GM12878 (cell line): ENCODE results near the gene DGKB. TPM values are rescaled to one million over a fixed set of nuclear protein-coding genes. Genes with fewer than 3 reads are reported as not detected.

Source experiments
- ATAC-seq: fragments of 200-7000 bp; cut with Tn5 transposase; 3 replicates; pipeline ENCODE4 v1.9.1; 2020; ENCODE audit warnings: mild to moderate bottlenecking, moderate library complexity
- BruUV-seq: library from RNA; stranded (reverse); fragments of 400-500 nt; replicated peaks from 2 replicates; lab custom pipeline; 2021; lab: Mats Ljungman, UMichigan
- CTCF ChIA-PET: fragments of 300-600 bp; sonication (Branson Sonifier 250); formaldehyde crosslinking; extraction: SDS; loops from one replicate; lab custom pipeline; 2021; ENCODE audit warnings: inconsistent platforms; lab: Yijun Ruan, JAX
- POLR2A ChIA-PET: fragments of 350-600 bp; formaldehyde crosslinking; extraction: SDS; loops from one replicate; lab custom pipeline; 2021; ENCODE audit warnings: inconsistent platforms; lab: Charles Lee
- RAD21 ChIA-PET: fragments of 300-600 bp; sonication (Branson Sonifier 250); formaldehyde crosslinking; loops from one replicate; lab custom pipeline; 2023; ENCODE audit warnings: antibody characterized with exemption; ENCODE audit not compliant: unreplicated experiment; lab: Charles Lee
- SMC1A ChIA-PET: fragments of 300-600 bp; sonication (Branson Sonifier 250); formaldehyde crosslinking; loops from one replicate; lab custom pipeline; 2023; ENCODE audit not compliant: unreplicated experiment, uncharacterized antibody; lab: Charles Lee
- DNase-seq: peaks from one replicate; pipeline ENCODE4 v3.0.0-alpha.2; 2011; ENCODE audit warnings: low read depth, low spot score
- FAIRE-seq: peaks from 3 replicates; lab custom pipeline; 2011; peaks lifted over from hg19 to GRCh38; lab: Jason Lieb, UNC
- H2AFZ ChIP-seq: 2 replicates; pipeline ENCODE4 v1.6.0; 2011; ENCODE audit warnings: low read depth, low read length, control low read depth; ENCODE audit not compliant: control insufficient read depth
- H3K27ac ChIP-seq: 2 replicates; pipeline ENCODE4 v1.5.1; 2011; ENCODE audit warnings: control low read depth; ENCODE audit not compliant: control insufficient read depth, insufficient read depth
- H3K27me3 ChIP-seq, 2 experiments: replicated peaks in 1 of 2; 2 replicates each; pipeline versions ENCODE4 v1.6.0 to v1.6.1; 2011; ENCODE audit warnings: low read length in 1 of 2; ENCODE audit not compliant: control insufficient read depth in 2 of 2, insufficient read depth in 2 of 2
- H3K36me3 ChIP-seq, 2 experiments: 2 replicates each; pipeline ENCODE4 v1.5.1; 2011; ENCODE audit warnings: low read length in 1 of 2; ENCODE audit not compliant: control insufficient read depth in 2 of 2, insufficient read depth in 2 of 2
- H3K4me1 ChIP-seq: 2 replicates; pipeline ENCODE4 v1.6.1; 2011; ENCODE audit warnings: mild to moderate bottlenecking, low read length, moderate library complexity, mixed read lengths; ENCODE audit not compliant: control insufficient read depth, insufficient read depth
- H3K4me2 ChIP-seq: 2 replicates; pipeline ENCODE4 v1.6.0; 2011; ENCODE audit warnings: control low read depth; ENCODE audit not compliant: control insufficient read depth, insufficient read depth
- H3K4me3 ChIP-seq: fragments of 200-600 bp; sonication (generic); 2 replicates; pipeline ENCODE4 v1.5.1; 2016
- H3K79me2 ChIP-seq: 2 replicates; pipeline ENCODE4 v1.6.0; 2011; ENCODE audit warnings: low read length; ENCODE audit not compliant: control insufficient read depth, insufficient read depth
- H3K9ac ChIP-seq: 2 replicates; pipeline ENCODE4 v1.8.0; 2011; ENCODE audit warnings: low read length, control low read depth, mixed read lengths; ENCODE audit not compliant: control insufficient read depth, insufficient read depth
- H3K9me3 ChIP-seq: replicated peaks from 3 replicates; pipeline ENCODE4 v1.5.1; 2011; ENCODE audit warnings: mild to moderate bottlenecking, low read length; ENCODE audit not compliant: control insufficient read depth, insufficient read depth
- H4K20me1 ChIP-seq: 2 replicates; pipeline ENCODE4 v1.6.0; 2011; ENCODE audit not compliant: control insufficient read depth, insufficient read depth
- ATF7 ChIP-seq: fragments of 450-650 bp; IDR thresholded peaks from 2 replicates; pipeline ENCODE4 v1.6.1; 2016; ENCODE audit warnings: low read depth, mild to moderate bottlenecking
- CHD1 ChIP-seq: IDR thresholded peaks from 2 replicates; pipeline ENCODE4 v1.6.1; 2012; ENCODE audit warnings: low read depth, low read length, improper control_type of control experiment
- ETV6 ChIP-seq, 2 experiments: fragments of 450-650 bp in 1 of 2; IDR thresholded peaks in 1 of 2; conservative IDR thresholded peaks in 1 of 2; 2 replicates each; pipeline ENCODE4 v1.6.1; 2014; ENCODE audit warnings: antibody characterized with exemption in 1 of 2, borderline replicate concordance in 1 of 2, low read depth in 1 of 2, mild to moderate bottlenecking in 1 of 2, moderate library complexity in 1 of 2
- FOXM1 ChIP-seq: IDR thresholded peaks from 2 replicates; pipeline ENCODE4 v1.6.1; 2012; ENCODE audit warnings: low read depth, mild to moderate bottlenecking, inconsistent platforms, low read length, moderate library complexity
- GABPA ChIP-seq: IDR thresholded peaks from 2 replicates; pipeline ENCODE4 v1.6.1; 2014; ENCODE audit warnings: antibody characterized with exemption, low read depth, mild to moderate bottlenecking, inconsistent platforms
- HCFC1 ChIP-seq: fragments of 150-350 bp; IDR thresholded peaks from 2 replicates; pipeline ENCODE4 v1.6.1; 2014; ENCODE audit warnings: low read length
- HDAC6 ChIP-seq: fragments of 200-600 bp; sonication (generic); IDR thresholded peaks from one replicate; pipeline ENCODE4 v1.8.0; 2017; ENCODE audit warnings: antibody characterized with exemption; ENCODE audit not compliant: unreplicated experiment
- IKZF1 ChIP-seq: fragments of 450-650 bp; conservative IDR thresholded peaks from 2 replicates; pipeline ENCODE4 v1.6.1; 2017; ENCODE audit warnings: antibody characterized with exemption, mild to moderate bottlenecking
- KAT2A ChIP-seq: conservative IDR thresholded peaks from 2 replicates; pipeline ENCODE4 v1.6.1; 2011; ENCODE audit warnings: low read depth, low read length; ENCODE audit not compliant: control insufficient read depth
- MYC ChIP-seq: IDR thresholded peaks from 2 replicates; pipeline ENCODE4 v1.6.1; 2011; ENCODE audit warnings: mild to moderate bottlenecking, low read length, moderate library complexity, inconsistent platforms; ENCODE audit not compliant: insufficient read depth, insufficient replicate concordance, insufficient read length, severe bottlenecking
- NFIC ChIP-seq: IDR thresholded peaks from 2 replicates; pipeline ENCODE4 v1.6.1; 2012; ENCODE audit warnings: low read depth, mild to moderate bottlenecking, inconsistent platforms, low read length, moderate library complexity
- PAX8 ChIP-seq: fragments of 450-650 bp; IDR thresholded peaks from 2 replicates; pipeline ENCODE4 v1.6.1; 2017; ENCODE audit warnings: mild to moderate bottlenecking, moderate library complexity
- STAT3 ChIP-seq: IDR thresholded peaks from 2 replicates; pipeline ENCODE4 v1.6.1; 2011; ENCODE audit warnings: low read depth, low read length, improper control_type of control experiment
- ZNF274 ChIP-seq: IDR thresholded peaks from one replicate; pipeline ENCODE4 v1.8.0; 2011; ENCODE audit not compliant: insufficient read length, insufficient read depth
- ZSCAN29 ChIP-seq: fragments of 450-650 bp; IDR thresholded peaks from 2 replicates; pipeline ENCODE4 v1.6.1; 2017; ENCODE audit warnings: mild to moderate bottlenecking, moderate library complexity
- WGBS: methylation state at CpG from one replicate; pipeline ENCODE4 v1.1.6; 2016; ENCODE audit warnings: low lambda C conversion rate; ENCODE audit not compliant: insufficient replicate concordance, insufficient coverage; ENCODE audit errors: missing lambda C conversion rate; 5-methylcytosine and 5-hydroxymethylcytosine counted together
- in situ Hi-C: fragments of 300-500 bp; cut with MboI; formaldehyde crosslinking; loops from 9 replicates; pipeline ENCODE4 v1.14.3; 2018; ENCODE audit warnings: mixed read lengths
- intact Hi-C: fragments of 100-400 bp; cut with micrococcal nuclease; formaldehyde crosslinking; loops from one replicate; pipeline ENCODE4 v1.14.2; 2022; ENCODE audit not compliant: unreplicated experiment
- polyA plus RNA-seq, 11 experiments: library from polyadenylated mRNA; depleted of rRNA in 4 of 11; unstranded in 6 of 11; stranded (reverse) in 5 of 11; fragments of >200 nt; fragmentation: Nextera tagmentation in 4 of 11; fragmentation: Illumina TruSeq in 1 of 11; extraction: Ambion mirVana in 4 of 11; extraction: Trizol in 1 of 11; gene quantifications; 1 replicate in 1 of 11; 2 replicates in 10 of 11; pipeline versions ENCODE4 v1.2.1 to v1.2.3, GENCODE V29; 2011 to 2016; ENCODE audit warnings: inconsistent platforms in 2 of 11, missing spikeins in 2 of 11, low read depth in 1 of 11
- total RNA-seq, 4 experiments: library from RNA; depleted of rRNA in 3 of 4; stranded (reverse); fragments of >200 nt in 3 of 4; fragmentation: Illumina TruSeq in 1 of 4; extraction: Trizol in 1 of 4; gene quantifications; 2 replicates each; pipeline versions ENCODE4 v1.2.1 to v1.2.3, GENCODE V29; 2013 to 2021
- TF ChIP-seq, protein P1 (sequence below): fragments of 450-650 bp; formaldehyde crosslinking; IDR thresholded peaks from 2 replicates; pipeline ENCODE4 v1.5.0; 2022; ENCODE audit warnings: mild to moderate bottlenecking, missing genetic modification characterization
- TF ChIP-seq, protein P2 (sequence below): IDR thresholded peaks from 2 replicates; pipeline ENCODE4 v1.6.1; 2012; ENCODE audit warnings: low read length, inconsistent platforms
- TF ChIP-seq, protein P3 (sequence below): fragments of 450-650 bp; IDR thresholded peaks from 2 replicates; pipeline ENCODE4 v1.6.1; 2016; ENCODE audit warnings: mild to moderate bottlenecking
- TF ChIP-seq, protein P4 (sequence below): IDR thresholded peaks from 2 replicates; pipeline ENCODE4 v1.6.1; 2011; ENCODE audit warnings: mild to moderate bottlenecking, low read depth, low read length, moderate library complexity; ENCODE audit not compliant: insufficient replicate concordance

DGKB gene
- total and polyA plus RNA-seq, 10 of the 15 experiments (the other 5 are each of a cell fraction or from before 2014, with no cell fraction given), result 0.02 to 0.10 (median 0.04) TPM; not detected in 6

DNA sequence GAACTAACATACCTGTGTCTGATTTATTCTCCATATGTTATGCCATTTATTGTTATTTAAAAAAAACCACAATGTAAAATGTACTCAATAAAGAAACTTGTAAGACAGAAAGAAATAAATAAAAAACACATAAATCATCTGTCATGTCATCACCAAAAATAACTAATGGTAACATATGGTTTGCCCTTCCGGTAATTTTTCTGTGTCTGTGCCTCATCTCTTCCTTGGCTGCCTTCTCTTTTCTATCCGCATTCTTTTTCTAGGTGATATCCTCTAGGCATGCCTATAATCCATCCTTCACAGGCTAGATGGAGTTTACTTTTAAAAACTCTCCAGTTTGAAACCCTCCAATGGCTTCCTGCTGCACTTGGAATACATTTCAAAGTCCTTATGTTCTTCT is 609.1 kb downstream of the DGKB start:
- FAIRE-seq, result no peak
- no TSS peak for BruUV-seq
- in situ Hi-C loops (no loop called here), intact Hi-C loops (no loop called here)
- RAD21 ChIA-PET, result no interaction called here
- Histone ChIP-seq H3K27me3 (no peaks in the 10 kb centered on the region), H4K20me1 (no peaks in the 10 kb centered on the region), H3K36me3 (no peaks in the 10 kb centered on the region), H3K79me2 (no peaks in the 10 kb centered on the region), H3K27ac (no peak overlapping the region), H3K9me3 (no peaks in the 10 kb centered on the region), H3K9ac (no peak overlapping the region), H2AFZ (no peak overlapping the region), H3K4me3 (no peak overlapping the region), H3K4me1 (no peaks in the 10 kb centered on the region), H3K4me2 (no peak overlapping the region)
- no peak for DNase-seq
- 13% methylated on average over 2 of the region's 2 CpGs for WGBS
- POLR2A ChIA-PET, result no interaction called here
- ATAC-seq, result no peak
- no peak for TF ChIP-seq ZSCAN29
- TF ChIP-seq, protein P1, sequence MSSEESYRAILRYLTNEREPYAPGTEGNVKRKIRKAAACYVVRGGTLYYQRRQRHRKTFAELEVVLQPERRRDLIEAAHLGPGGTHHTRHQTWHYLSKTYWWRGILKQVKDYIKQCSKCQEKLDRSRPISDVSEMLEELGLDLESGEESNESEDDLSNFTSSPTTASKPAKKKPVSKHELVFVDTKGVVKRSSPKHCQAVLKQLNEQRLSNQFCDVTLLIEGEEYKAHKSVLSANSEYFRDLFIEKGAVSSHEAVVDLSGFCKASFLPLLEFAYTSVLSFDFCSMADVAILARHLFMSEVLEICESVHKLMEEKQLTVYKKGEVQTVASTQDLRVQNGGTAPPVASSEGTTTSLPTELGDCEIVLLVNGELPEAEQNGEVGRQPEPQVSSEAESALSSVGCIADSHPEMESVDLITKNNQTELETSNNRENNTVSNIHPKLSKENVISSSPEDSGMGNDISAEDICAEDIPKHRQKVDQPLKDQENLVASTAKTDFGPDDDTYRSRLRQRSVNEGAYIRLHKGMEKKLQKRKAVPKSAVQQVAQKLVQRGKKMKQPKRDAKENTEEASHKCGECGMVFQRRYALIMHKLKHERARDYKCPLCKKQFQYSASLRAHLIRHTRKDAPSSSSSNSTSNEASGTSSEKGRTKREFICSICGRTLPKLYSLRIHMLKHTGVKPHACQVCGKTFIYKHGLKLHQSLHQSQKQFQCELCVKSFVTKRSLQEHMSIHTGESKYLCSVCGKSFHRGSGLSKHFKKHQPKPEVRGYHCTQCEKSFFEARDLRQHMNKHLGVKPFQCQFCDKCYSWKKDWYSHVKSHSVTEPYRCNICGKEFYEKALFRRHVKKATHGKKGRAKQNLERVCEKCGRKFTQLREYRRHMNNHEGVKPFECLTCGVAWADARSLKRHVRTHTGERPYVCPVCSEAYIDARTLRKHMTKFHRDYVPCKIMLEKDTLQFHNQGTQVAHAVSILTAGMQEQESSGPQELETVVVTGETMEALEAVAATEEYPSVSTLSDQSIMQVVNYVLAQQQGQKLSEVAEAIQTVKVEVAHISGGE (CRISPR knock-in tag), result no peak
- TF ChIP-seq ATF7, result no peak
- TF ChIP-seq GABPA, result no peak
- TF ChIP-seq, protein P2, sequence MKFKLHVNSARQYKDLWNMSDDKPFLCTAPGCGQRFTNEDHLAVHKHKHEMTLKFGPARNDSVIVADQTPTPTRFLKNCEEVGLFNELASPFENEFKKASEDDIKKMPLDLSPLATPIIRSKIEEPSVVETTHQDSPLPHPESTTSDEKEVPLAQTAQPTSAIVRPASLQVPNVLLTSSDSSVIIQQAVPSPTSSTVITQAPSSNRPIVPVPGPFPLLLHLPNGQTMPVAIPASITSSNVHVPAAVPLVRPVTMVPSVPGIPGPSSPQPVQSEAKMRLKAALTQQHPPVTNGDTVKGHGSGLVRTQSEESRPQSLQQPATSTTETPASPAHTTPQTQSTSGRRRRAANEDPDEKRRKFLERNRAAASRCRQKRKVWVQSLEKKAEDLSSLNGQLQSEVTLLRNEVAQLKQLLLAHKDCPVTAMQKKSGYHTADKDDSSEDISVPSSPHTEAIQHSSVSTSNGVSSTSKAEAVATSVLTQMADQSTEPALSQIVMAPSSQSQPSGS, result no peak
- TF ChIP-seq ETV6 (conservative IDR thresholded peaks at IDR 0.05 in 1 of 2, IDR thresholded peaks at IDR 0.05 in 1 of 2; ENCODE audit: borderline replicate concordance in 1 of 2, low read depth in 1 of 2), result no peak
- no peak for TF ChIP-seq NFIC
- TF ChIP-seq STAT3, result no peak
- TF ChIP-seq, protein P3, sequence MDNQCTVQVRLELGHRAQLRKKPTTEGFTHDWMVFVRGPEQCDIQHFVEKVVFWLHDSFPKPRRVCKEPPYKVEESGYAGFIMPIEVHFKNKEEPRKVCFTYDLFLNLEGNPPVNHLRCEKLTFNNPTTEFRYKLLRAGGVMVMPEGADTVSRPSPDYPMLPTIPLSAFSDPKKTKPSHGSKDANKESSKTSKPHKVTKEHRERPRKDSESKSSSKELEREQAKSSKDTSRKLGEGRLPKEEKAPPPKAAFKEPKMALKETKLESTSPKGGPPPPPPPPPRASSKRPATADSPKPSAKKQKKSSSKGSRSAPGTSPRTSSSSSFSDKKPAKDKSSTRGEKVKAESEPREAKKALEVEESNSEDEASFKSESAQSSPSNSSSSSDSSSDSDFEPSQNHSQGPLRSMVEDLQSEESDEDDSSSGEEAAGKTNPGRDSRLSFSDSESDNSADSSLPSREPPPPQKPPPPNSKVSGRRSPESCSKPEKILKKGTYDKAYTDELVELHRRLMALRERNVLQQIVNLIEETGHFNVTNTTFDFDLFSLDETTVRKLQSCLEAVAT, result no peak
- no peak for TF ChIP-seq IKZF1
- no peak for TF ChIP-seq PAX8
- TF ChIP-seq, protein P4, sequence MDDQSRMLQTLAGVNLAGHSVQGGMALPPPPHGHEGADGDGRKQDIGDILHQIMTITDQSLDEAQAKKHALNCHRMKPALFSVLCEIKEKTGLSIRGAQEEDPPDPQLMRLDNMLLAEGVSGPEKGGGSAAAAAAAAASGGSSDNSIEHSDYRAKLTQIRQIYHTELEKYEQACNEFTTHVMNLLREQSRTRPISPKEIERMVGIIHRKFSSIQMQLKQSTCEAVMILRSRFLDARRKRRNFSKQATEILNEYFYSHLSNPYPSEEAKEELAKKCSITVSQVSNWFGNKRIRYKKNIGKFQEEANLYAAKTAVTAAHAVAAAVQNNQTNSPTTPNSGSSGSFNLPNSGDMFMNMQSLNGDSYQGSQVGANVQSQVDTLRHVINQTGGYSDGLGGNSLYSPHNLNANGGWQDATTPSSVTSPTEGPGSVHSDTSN, result no peak
- TF ChIP-seq HDAC6, result no peak
- no peak for TF ChIP-seq HCFC1
- no peak for TF ChIP-seq KAT2A
- TF ChIP-seq MYC, result no peak
- TF ChIP-seq CHD1, result no peak
- TF ChIP-seq ZNF274, result no peak
- TF ChIP-seq FOXM1, result no peak
- CTCF ChIA-PET, result no interaction called here
- SMC1A ChIA-PET, result no interaction called here
